ENCODE data around the gene NDUFA7. TPM values are rescaled to one million over a fixed set of nuclear protein-coding genes. Genes with fewer than 3 reads are reported as not detected.

NDUFA7 gene
- total and polyA plus RNA-seq, 2 of the 13 experiments (the other 11 are each of a cell fraction or from before 2014, with no cell fraction given) = 64.5 to 71.5 TPM

- TF ChIP-seq THAP9 (CRISPR knock-in tag; IDR thresholded peaks at IDR 0.05; ENCODE audit: borderline replicate concordance) (peak; percentile 88), ZBTB42 (CRISPR knock-in tag; IDR thresholded peaks at IDR 0.05) (peak; percentile 87), ZBTB7A (CRISPR knock-in tag; IDR thresholded peaks at IDR 0.05) (peak; percentile 14; the same call in 1 of the 2 replicates), ZNF205 (CRISPR knock-in tag; IDR thresholded peaks at IDR 0.05) (peak; percentile 58; the same call in 1 of the 2 replicates), ZNF644 (CRISPR knock-in tag; IDR thresholded peaks at IDR 0.05; ENCODE audit: low read depth) (no peak), ZNF441 (CRISPR knock-in tag; IDR thresholded peaks at IDR 0.05; ENCODE audit: borderline replicate concordance) (0 out of 2 replicates have a peak, but pooled peaks have one; percentile 63)
- TF ChIP-seq, protein P1, sequence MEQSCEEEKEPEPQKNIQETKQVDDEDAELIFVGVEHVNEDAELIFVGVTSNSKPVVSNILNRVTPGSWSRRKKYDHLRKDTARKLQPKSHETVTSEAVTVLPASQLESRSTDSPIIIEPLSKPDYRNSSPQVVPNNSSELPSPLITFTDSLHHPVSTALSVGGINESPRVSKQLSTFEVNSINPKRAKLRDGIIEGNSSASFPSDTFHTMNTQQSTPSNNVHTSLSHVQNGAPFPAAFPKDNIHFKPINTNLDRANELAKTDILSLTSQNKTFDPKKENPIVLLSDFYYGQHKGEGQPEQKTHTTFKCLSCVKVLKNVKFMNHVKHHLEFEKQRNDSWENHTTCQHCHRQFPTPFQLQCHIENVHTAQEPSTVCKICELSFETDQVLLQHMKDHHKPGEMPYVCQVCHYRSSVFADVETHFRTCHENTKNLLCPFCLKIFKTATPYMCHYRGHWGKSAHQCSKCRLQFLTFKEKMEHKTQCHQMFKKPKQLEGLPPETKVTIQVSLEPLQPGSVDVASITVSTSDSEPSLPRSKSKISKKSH (CRISPR knock-in tag; IDR thresholded peaks at IDR 0.05; ENCODE audit: borderline replicate concordance) = peak; percentile 49; the same call in 1 of the 2 replicates
These were observed at the start of gene NDUFA7, which contains the start of gene RPS28 (continued) for GRCh38 chr19:8321067-8321985.

All from HepG2 (cell line).